Spleen (tissue), 11 donors: ENCODE measurements around the gene GPR78. TPM values are rescaled to one million over a fixed set of nuclear protein-coding genes. Genes with fewer than 3 reads are reported as not detected.

ENCODE experiments used
- DNase-seq: peaks from one replicate; pipeline ENCODE4 v3.0.0-alpha.2; 2020
- H3K27ac ChIP-seq, 8 donors: fragments of 200-600 bp; sonication (generic) in 7 of 8; 1 replicate in 4 of 8; 2 replicates in 4 of 8; pipeline versions ENCODE4 v1.5.0 to v1.8.0; 2016 to 2021; ENCODE audit warnings: inconsistent platforms in 4 of 8, mild to moderate bottlenecking in 4 of 8, moderate library complexity in 1 of 8
- H3K27me3 ChIP-seq, 7 donors: fragments of 200-600 bp; sonication (generic) in 6 of 7; replicated peaks in 1 of 7; 1 replicate in 4 of 7; 2 replicates in 3 of 7; pipeline versions ENCODE4 v1.5.0 to v1.8.0; 2016 to 2021; ENCODE audit warnings: inconsistent platforms in 3 of 7, mild to moderate bottlenecking in 1 of 7
- H3K36me3 ChIP-seq, 6 donors: fragments of 200-600 bp; sonication (generic) in 5 of 6; 1 replicate in 4 of 6; 2 replicates in 2 of 6; pipeline versions ENCODE4 v1.5.0 to v1.8.0; 2016 to 2021; ENCODE audit warnings: inconsistent platforms in 2 of 6
- H3K4me1 ChIP-seq, 6 donors: fragments of 200-600 bp; sonication (generic) in 5 of 6; 1 replicate in 3 of 6; 2 replicates in 3 of 6; pipeline versions ENCODE4 v1.5.0 to v1.8.0; 2016 to 2021; ENCODE audit warnings: inconsistent platforms in 3 of 6
- H3K4me3 ChIP-seq, 8 donors: fragments of 200-600 bp; sonication (generic) in 7 of 8; 1 replicate in 4 of 8; 2 replicates in 4 of 8; pipeline versions ENCODE4 v1.5.0 to v1.8.0; 2016 to 2021; ENCODE audit warnings: inconsistent platforms in 4 of 8, mild to moderate bottlenecking in 4 of 8, moderate library complexity in 2 of 8
- H3K9me3 ChIP-seq, 8 donors: fragments of 200-600 bp; sonication (generic) in 7 of 8; 1 replicate in 4 of 8; 2 replicates in 4 of 8; pipeline versions ENCODE4 v1.5.0 to v1.8.0; 2016 to 2021; ENCODE audit warnings: inconsistent platforms in 4 of 8
- CTCF ChIP-seq, 11 experiments: fragments of 200-600 bp in 7 of 11; fragments of 450-650 bp in 4 of 11; sonication (generic) in 4 of 11; IDR thresholded peaks in 8 of 11; conservative IDR thresholded peaks in 3 of 11; 1 replicate in 7 of 11; 2 replicates in 4 of 11; pipeline versions ENCODE4 v1.4.0 to v1.8.0; 2016 to 2021; ENCODE audit warnings: antibody characterized with exemption in 11 of 11, inconsistent platforms in 4 of 11, mild to moderate bottlenecking in 1 of 11
- POLR2A ChIP-seq, 3 donors: fragments of 450-650 bp; IDR thresholded peaks; one replicate each; pipeline ENCODE4 v1.5.1; 2017; ENCODE audit warnings: antibody characterized with exemption in 3 of 3, mild to moderate bottlenecking in 1 of 3
- POLR2AphosphoS5 ChIP-seq, 3 donors: sonication (generic); formaldehyde crosslinking; IDR thresholded peaks; one replicate each; pipeline ENCODE4 v1.5.1; 2017; ENCODE audit warnings: antibody characterized with exemption in 3 of 3
- WGBS, 5 donors: extraction: QIAGEN DNeasy Blood & Tissue Kit in 3 of 5; methylation state at CpG; one replicate each; pipeline versions ENCODE4 v1.1.5 to v1.1.7; 2013 to 2018; 5-methylcytosine and 5-hydroxymethylcytosine counted together
- intact Hi-C: fragments of 100-400 bp; cut with DNase I; formaldehyde crosslinking; loops from one replicate; pipeline ENCODE4 v1.15.0; 2023; ENCODE audit warnings: low total_unique reads
- polyA plus RNA-seq, 3 donors: library from polyadenylated mRNA; stranded (reverse); fragments of 200-250 nt; gene quantifications; one replicate each; pipeline ENCODE4 v1.2.1, GENCODE V29; 2013
- total RNA-seq, 7 donors: library from RNA; depleted of rRNA in 3 of 7; stranded (reverse); fragments of >200 nt in 3 of 7; fragmentation: NEBNext Ultra II Directional in 4 of 7; extraction: Animal tissue kit (Norgen Biotek cat#: 25700) in 4 of 7; gene quantifications; one replicate each; pipeline versions ENCODE4 v1.1.0 to v1.2.1, GENCODE V29; 2016 to 2021
- donor health status: healthy with polysubstance abuse.
- donor health status: DM: no; HTN: no; CAD: no; lungs with moderate emphysema.
- donor health status: DM: no; HTN: no; CAD: no.
- donor health status: Bipolar disorder and iron deficiency.
- donor health status: healthy.
- donor health status: DM: no; HTN: no; CAD: no.
- donor health status: DM: yes; HTN: yes; CAD: no.

The GPR78 gene
- total and polyA plus RNA-seq, 10 donors: 0.07 to 1.5 (median 0.12) TPM; not detected in 5

- Histone ChIP-seq H3K9me3 (no peaks in the 10 kb centered on the region), H3K4me3 (no peak overlapping the region), H3K4me1 (peaks cover 0 to 12% (median 2%) of the 10 kb centered on the region in 6 donors), H3K27ac (no peak overlapping the region), H3K27me3 (peaks cover 0 to 54% (median 21%) of the 10 kb centered on the region in 7 donors), H3K36me3 (no peaks in the 10 kb centered on the region)
- intact Hi-C loops: no loop called here
- TF ChIP-seq CTCF (IDR thresholded peaks at IDR 0.05 in 8 of 11, conservative IDR thresholded peaks at IDR 0.05 in 3 of 11) (no peak), POLR2A (IDR thresholded peaks at IDR 0.05) (no peak), POLR2AphosphoS5 (IDR thresholded peaks at IDR 0.05) (no peak)
- WGBS, 5 donors: 70 to 77% (median 74%) methylated on average over 14 to 16 of the region's 16 CpGs
- no peak for DNase-seq
Observed at GRCh38 chr4:8595237-8596087, 15.3 kb downstream of the GPR78 start.

- Histone ChIP-seq H3K4me3 (no peak overlapping the region), H3K27me3 (peaks cover 0 to 40% (median 21%) of the 10 kb centered on the region in 7 donors), H3K4me1 (peaks cover 0 to 12% (median 2%) of the 10 kb centered on the region in 6 donors), H3K36me3 (no peaks in the 10 kb centered on the region), H3K27ac (no peak overlapping the region), H3K9me3 (no peaks in the 10 kb centered on the region)
- TF ChIP-seq CTCF (IDR thresholded peaks at IDR 0.05 in 8 of 11, conservative IDR thresholded peaks at IDR 0.05 in 3 of 11) (no peak), POLR2AphosphoS5 (IDR thresholded peaks at IDR 0.05) (no peak), POLR2A (IDR thresholded peaks at IDR 0.05) (no peak)
- DNase-seq: no peak
- intact Hi-C loops: no loop called here
- 79 to 92% (median 86%) methylated on average over 4 to 9 of the region's 9 CpGs for WGBS, 5 donors
Observed at GRCh38 chr4:8596891-8597290, 16.7 kb downstream of the GPR78 start.

GRCh38 chr4:8597319-8597718, 17.1 kb downstream of the GPR78 start:
- no peak for TF ChIP-seq CTCF (IDR thresholded peaks at IDR 0.05 in 8 of 11, conservative IDR thresholded peaks at IDR 0.05 in 3 of 11)
- no peak for TF ChIP-seq POLR2A (IDR thresholded peaks at IDR 0.05)
- TF ChIP-seq POLR2AphosphoS5 (IDR thresholded peaks at IDR 0.05): no peak
- intact Hi-C loops: no loop called here
- H3K27ac ChIP-seq: no peak overlapping the region
- H3K4me3 ChIP-seq: no peak overlapping the region
- no peaks in the 10 kb centered on the region for H3K9me3 ChIP-seq
- WGBS, 5 donors: 71 to 89% (median 83%) methylated on average over 5 to 13 of the region's 13 CpGs
- no peak for DNase-seq
- H3K36me3 ChIP-seq: no peaks in the 10 kb centered on the region
- peaks cover 0 to 12% (median 2%) of the 10 kb centered on the region in 6 donors for H3K4me1 ChIP-seq
- peaks cover 0 to 36% (median 21%) of the 10 kb centered on the region in 7 donors for H3K27me3 ChIP-seq

- 82 to 90% (median 83%) methylated on average over 11 to 15 of the region's 15 CpGs for WGBS, 5 donors
- intact Hi-C loops: no loop called here
Observed at GRCh38 chr4:8597791-8598190, 17.6 kb downstream of the GPR78 start.

More at GRCh38 chr4:8597791-8598190, 17.6 kb downstream of the GPR78 start:
- no peak overlapping the region for H3K4me3 ChIP-seq
- no peak for TF ChIP-seq CTCF (IDR thresholded peaks at IDR 0.05 in 8 of 11, conservative IDR thresholded peaks at IDR 0.05 in 3 of 11)
- no peak for TF ChIP-seq POLR2AphosphoS5 (IDR thresholded peaks at IDR 0.05)
- TF ChIP-seq POLR2A (IDR thresholded peaks at IDR 0.05): no peak
- no peak for DNase-seq
- H3K36me3 ChIP-seq: no peaks in the 10 kb centered on the region
- H3K9me3 ChIP-seq: no peaks in the 10 kb centered on the region
- peaks cover 0 to 7% (median 2%) of the 10 kb centered on the region in 6 donors for H3K4me1 ChIP-seq
- H3K27ac ChIP-seq: no peak overlapping the region
- H3K27me3 ChIP-seq: peaks cover 0 to 34% (median 16%) of the 10 kb centered on the region in 7 donors
